ENCODE results near the gene GGA3.

- peak; percentile 93; the same call in 1 of the 2 replicates for TF ChIP-seq CTCF (IDR thresholded peaks at IDR 0.05)
- TF ChIP-seq TCF7L2 (IDR thresholded peaks at IDR 0.05; ENCODE audit: low read depth, low read length) = no peak
Observed at GRCh38 chr17:75240394-75241142, 20.8 kb downstream of the GGA3 start.

Data from Panc1 (cell line).